NCI-H146 treated with DMSO at 0.1 percent for 48 hours (cell line): ENCODE measurements around the gene JAK3.
A peak's percentile ranks its signal among the peaks of the same experiment; 100 is the strongest.
"Not testable (repeated sequence)": the region's sequence is repeated elsewhere in the genome, so short reads cannot be mapped to it uniquely, and the experiment has no call there.

Experiments
- DNase-seq: peaks from one replicate; lab custom pipeline; 2025; ENCODE audit not compliant: unreplicated experiment; lab: John Stamatoyannopoulos, UW

Gene JAK3

GRCh38 chr19:17807731-17808316 is 40.0 kb downstream of the JAK3 start:
- DNase-seq, result no peak

GRCh38 chr19:17806945-17807344 is 40.8 kb downstream of the JAK3 start:
- DNase-seq, result no peak

- no peak for DNase-seq
These were observed 42.4 kb downstream of the JAK3 start for GRCh38 chr19:17805427-17805826.

GRCh38 chr19:17803264-17803896 is 44.4 kb downstream of the JAK3 start:
- DNase-seq, result no peak

GRCh38 chr19:17802137-17802858 is 45.5 kb downstream of the JAK3 start:
- no peak for DNase-seq

GRCh38 chr19:17798599-17798998 is 49.2 kb downstream of the JAK3 start:
- not testable (repeated sequence) for DNase-seq

GRCh38 chr19:17797424-17798201 is 50.2 kb downstream of the JAK3 start:
- DNase-seq, result no peak

- DNase-seq, result no peak
These were observed 50.9 kb downstream of the JAK3 start for GRCh38 chr19:17796838-17797423.

GRCh38 chr19:17796013-17796837 is 51.6 kb downstream of the JAK3 start:
- DNase-seq, result no peak

GRCh38 chr19:17795495-17795856 is 52.3 kb downstream of the JAK3 start:
- no peak for DNase-seq

GRCh38 chr19:17794731-17795494 is 52.9 kb downstream of the JAK3 start, which contains the start of gene B3GNT3:
TSS of gene B3GNT3 (plus strand) at chr19:17795138. CDS start at chr19:17807808, 12,670 bp downstream.
- peak; percentile 21 for DNase-seq

GRCh38 chr19:17794412-17794730 is 53.4 kb downstream of the JAK3 start:
- no peak for DNase-seq

- DNase-seq, result no peak
These were observed 57.6 kb downstream of the JAK3 start for GRCh38 chr19:17790059-17790780.

- no peak for DNase-seq
These were observed 59.1 kb downstream of the JAK3 start for GRCh38 chr19:17788632-17789031.

- DNase-seq, result no peak
These were observed 60.4 kb downstream of the JAK3 start for GRCh38 chr19:17787274-17787913.

GRCh38 chr19:17784201-17785008 is 63.4 kb downstream of the JAK3 start:
- DNase-seq, result peak; percentile 28

GRCh38 chr19:17783721-17784120 is 64.1 kb downstream of the JAK3 start:
- not testable (repeated sequence) for DNase-seq

GRCh38 chr19:17780781-17781180 is 67.0 kb downstream of the JAK3 start:
- no peak for DNase-seq
